Jurkat, Clone E6-1 (cell line): ENCODE data around the gene PLCD4.

Experiments
- DNase-seq: peaks from one replicate; pipeline ENCODE4 v3.0.0-alpha.2; 2011; ENCODE audit warnings: low read depth, low spot score
- H3K4me3 ChIP-seq: 2 replicates; pipeline ENCODE4 v1.5.1; 2011; ENCODE audit warnings: mild to moderate bottlenecking, low read length, control low read depth, moderate library complexity

Gene PLCD4

GRCh38 chr2:218659258-218659987 is 51.7 kb downstream of the PLCD4 start, which contains the start of the genes BCS1L and ZNF142:
BCS1L (plus strand) TSS chr2:218659683; CDS start chr2:218660988, 1,305 bp downstream.
ZNF142 (minus strand) TSS chr2:218659623; CDS start chr2:218656429, 3,194 bp downstream.
- peak; percentile 89 for DNase-seq
- peak within 1 kb of the TSS; percentile 92 for H3K4me3 ChIP-seq

- H3K4me3 ChIP-seq = peak overlapping the region; percentile 92
- DNase-seq = no peak
Measured at GRCh38 chr2:218659988-218660358, 52.3 kb downstream of the PLCD4 start.

- DNase-seq = no peak
- no peak overlapping the region for H3K4me3 ChIP-seq
Measured at GRCh38 chr2:218662377-218662776, 54.7 kb downstream of the PLCD4 start.

GRCh38 chr2:218662827-218663226 is 55.1 kb downstream of the PLCD4 start:
- H3K4me3 ChIP-seq = no peak overlapping the region
- DNase-seq = no peak

GRCh38 chr2:218663901-218664300 is 56.2 kb downstream of the PLCD4 start:
- no peak for DNase-seq

GRCh38 chr2:218664653-218665052 is 57.0 kb downstream of the PLCD4 start:
- no peak for DNase-seq
- H3K4me3 ChIP-seq = no peak overlapping the region

More at GRCh38 chr2:218663901-218664300, 56.2 kb downstream of the PLCD4 start:
- no peak overlapping the region for H3K4me3 ChIP-seq

- H3K4me3 ChIP-seq = peak overlapping the region; percentile 84
- no peak for DNase-seq
Measured at GRCh38 chr2:218671097-218671653, 63.5 kb downstream of the PLCD4 start.

GRCh38 chr2:218671654-218672566 is 64.2 kb downstream of the PLCD4 start, which contains the start of the genes RNF25 and STK36:
RNF25 (minus strand) TSS chr2:218672002; CDS start chr2:218671970, 32 bp downstream.
STK36 (plus strand) TSS chr2:218672086; CDS start chr2:218672830, 744 bp downstream.
- peak within 1 kb of the TSS; percentile 84 for H3K4me3 ChIP-seq
- peak; percentile 72 for DNase-seq

GRCh38 chr2:218679119-218679518 is 71.4 kb downstream of the PLCD4 start:
- no peak for DNase-seq
- H3K4me3 ChIP-seq = no peak overlapping the region

- no peak for DNase-seq
- H3K4me3 ChIP-seq = no peak overlapping the region
Measured at GRCh38 chr2:218680061-218680460, 72.4 kb downstream of the PLCD4 start.
